ENCODE measurements around the gene PUS3. TPM values are rescaled to one million over a fixed set of nuclear protein-coding genes. Genes with fewer than 3 reads are reported as not detected.

The PUS3 gene
- total RNA-seq, 1 experiment from 2014 or later, result 18.6 TPM

GRCh38 chr11:125942771-125943428 is 39.9 kb upstream of the PUS3 start (continued):
- TF ChIP-seq ZNF425 (CRISPR knock-in tag; conservative IDR thresholded peaks at IDR 0.05) (no peak), ZNF263 (CRISPR knock-in tag; IDR thresholded peaks at IDR 0.05; ENCODE audit: low read depth) (no peak), FOXP4 (CRISPR knock-in tag; IDR thresholded peaks at IDR 0.05) (no peak), CREM (CRISPR knock-in tag; IDR thresholded peaks at IDR 0.05) (no peak), ELF4 (CRISPR knock-in tag; IDR thresholded peaks at IDR 0.05; ENCODE audit: low read depth) (no peak), ZNF219 (CRISPR knock-in tag; IDR thresholded peaks at IDR 0.05; ENCODE audit: borderline replicate concordance) (no peak), SMAD3 (CRISPR knock-in tag; IDR thresholded peaks at IDR 0.05; ENCODE audit: borderline replicate concordance) (no peak), HMGA2 (CRISPR knock-in tag; IDR thresholded peaks at IDR 0.05) (no peak), EMX1 (CRISPR knock-in tag; IDR thresholded peaks at IDR 0.05) (no peak), SOX15 (CRISPR knock-in tag; IDR thresholded peaks at IDR 0.05) (no peak), E2F5 (CRISPR knock-in tag; IDR thresholded peaks at IDR 0.05) (no peak)

GRCh38 chr11:125941619-125942611 is 38.9 kb upstream of the PUS3 start:
- no peaks in the 10 kb centered on the region for H3K9me3 Mint-ChIP-seq
- no peaks in the 10 kb centered on the region for H3K36me3 Mint-ChIP-seq
- ATAC-seq, result peak; percentile 92
- ChIA-PET POLR2A (interaction anchor here (1.3 kb wide), 1 partner anchor 252 kb away, joined by 4 read pairs; no protein-coding TSS in a partner anchor), CTCF (interaction anchor here (0.6 to 3.2 kb wide), 43 partner anchors 9 to 252 kb away, joined by 3 to 28 read pairs (median 5); partner anchors contain the start of genes HYLS1 and PUS3)
- H3K27ac Mint-ChIP-seq, result peak overlapping the region; percentile 45
- H3K4me1 Mint-ChIP-seq, result peaks cover 23% of the 10 kb centered on the region
- no peak overlapping the region for H3K4me3 Mint-ChIP-seq
- peak; percentile 91 for DNase-seq (ENCODE audit: low spot score)
- H3K27me3 Mint-ChIP-seq (ENCODE audit: low read depth), result no peaks in the 10 kb centered on the region; the same call in 1 of the 2 replicates
- TF ChIP-seq NR1H2 (CRISPR knock-in tag; IDR thresholded peaks at IDR 0.05), result no peak
- no peak for TF ChIP-seq MXD4 (CRISPR knock-in tag; IDR thresholded peaks at IDR 0.05; ENCODE audit: borderline replicate concordance)
- TF ChIP-seq TCF7 (CRISPR knock-in tag; IDR thresholded peaks at IDR 0.05; ENCODE audit: low read depth), result no peak
- TF ChIP-seq ZNF138 (CRISPR knock-in tag; conservative IDR thresholded peaks at IDR 0.05), result no peak
- peak; percentile 61; the same call in 1 of the 2 replicates for TF ChIP-seq SMAD3 (CRISPR knock-in tag; IDR thresholded peaks at IDR 0.05; ENCODE audit: borderline replicate concordance)
- TF ChIP-seq CTCF (IDR thresholded peaks at IDR 0.05), result peak; percentile 68
- no peak for TF ChIP-seq ZNF416 (CRISPR knock-in tag; IDR thresholded peaks at IDR 0.05)
- TF ChIP-seq ATF6 (CRISPR knock-in tag; IDR thresholded peaks at IDR 0.05), result no peak
- 0 out of 2 replicates have a peak, but pooled peaks have one; percentile 17 for TF ChIP-seq USF2 (CRISPR knock-in tag; IDR thresholded peaks at IDR 0.05)
- TF ChIP-seq ZNF281 (CRISPR knock-in tag; IDR thresholded peaks at IDR 0.05), result no peak
- TF ChIP-seq ZNF232 (CRISPR knock-in tag; IDR thresholded peaks at IDR 0.05), result 0 out of 2 replicates have a peak, but pooled peaks have one; percentile 41
